Neural progenitor cell (in vitro differentiated cells): ENCODE results near the gene SIGLEC1. TPM values are rescaled to one million over a fixed set of nuclear protein-coding genes. Genes with fewer than 3 reads are reported as not detected.

Source experiments
- DNase-seq: peaks from one replicate; pipeline ENCODE4 v3.0.0-alpha.2; 2016; ENCODE audit warnings: low spot score
- H2AFZ ChIP-seq: fragments of 200-600 bp; sonication (generic); replicated peaks from 2 replicates; pipeline ENCODE4 v1.6.1; 2016; ENCODE audit warnings: antibody characterized with exemption
- H3F3A ChIP-seq: fragments of 200-600 bp; sonication (generic); 2 replicates; pipeline ENCODE4 v1.6.1; 2016; ENCODE audit warnings: antibody characterized with exemption, low read depth
- H3K27ac ChIP-seq: fragments of 200-600 bp; sonication (generic); 2 replicates; pipeline ENCODE4 v1.5.1; 2016; ENCODE audit warnings: mild to moderate bottlenecking
- H3K27me3 ChIP-seq: fragments of 200-600 bp; sonication (generic); 2 replicates; pipeline ENCODE4 v1.6.1; 2016; ENCODE audit warnings: mild to moderate bottlenecking, moderate library complexity
- H3K36me3 ChIP-seq: fragments of 200-600 bp; sonication (generic); 2 replicates; pipeline ENCODE4 v1.5.1; 2016
- H3K4me1 ChIP-seq: fragments of 200-600 bp; sonication (generic); 2 replicates; pipeline ENCODE4 v1.6.1; 2016; ENCODE audit warnings: mixed run types
- H3K4me2 ChIP-seq: fragments of 200-600 bp; sonication (generic); 2 replicates; pipeline ENCODE4 v1.6.1; 2016
- H3K4me3 ChIP-seq: fragments of 200-600 bp; sonication (generic); 2 replicates; pipeline ENCODE4 v1.5.1; 2016
- H3K79me2 ChIP-seq: fragments of 200-600 bp; sonication (generic); 2 replicates; pipeline ENCODE4 v1.6.1; 2016; ENCODE audit warnings: low read depth
- H3K9ac ChIP-seq: fragments of 200-600 bp; sonication (generic); 2 replicates; pipeline ENCODE4 v1.6.1; 2016
- H3K9me3 ChIP-seq: fragments of 200-600 bp; sonication (generic); 2 replicates; pipeline ENCODE4 v1.5.1; 2016; ENCODE audit warnings: low read depth
- H4K20me1 ChIP-seq: fragments of 200-600 bp; sonication (generic); 2 replicates; pipeline ENCODE4 v1.6.1; 2016; ENCODE audit warnings: low read depth
- H3K27ac Mint-ChIP-seq: 3 replicates; pipeline ENCODE4 v1.8.0; 2021; ENCODE audit warnings: mixed read lengths
- H3K27me3 Mint-ChIP-seq: 2 replicates; pipeline ENCODE4 v1.8.0; 2022; ENCODE audit warnings: low read depth, mild to moderate bottlenecking, inconsistent platforms, moderate library complexity, mixed read lengths; ENCODE audit not compliant: insufficient read depth
- H3K36me3 Mint-ChIP-seq: 3 replicates; pipeline ENCODE4 v1.8.0; 2021; ENCODE audit warnings: mixed read lengths
- H3K4me1 Mint-ChIP-seq: 3 replicates; pipeline ENCODE4 v1.8.0; 2021; ENCODE audit warnings: mixed read lengths
- H3K4me3 Mint-ChIP-seq: 3 replicates; pipeline ENCODE4 v1.8.0; 2021; ENCODE audit warnings: mild to moderate bottlenecking, moderate library complexity, mixed read lengths
- H3K9me3 Mint-ChIP-seq: 3 replicates; pipeline ENCODE4 v1.8.0; 2020; ENCODE audit warnings: mixed read lengths
- CTCF ChIP-seq: fragments of 200-600 bp; sonication (generic); IDR thresholded peaks from 2 replicates; pipeline ENCODE4 v1.5.1; 2017; ENCODE audit warnings: antibody characterized with exemption, mild to moderate bottlenecking
- EZH2 ChIP-seq: fragments of 200-600 bp; sonication (generic); IDR thresholded peaks from 2 replicates; pipeline ENCODE4 v1.6.1; 2017; ENCODE audit warnings: antibody characterized with exemption, mild to moderate bottlenecking, moderate library complexity
- EZH2phosphoT487 ChIP-seq: fragments of 200-600 bp; sonication (generic); IDR thresholded peaks from 2 replicates; pipeline ENCODE4 v1.6.1; 2017; ENCODE audit warnings: antibody characterized with exemption
- total RNA-seq: library from RNA; depleted of rRNA; stranded (reverse); fragments of >200 nt; gene quantifications from 2 replicates; pipeline ENCODE4 v1.2.3, GENCODE V29; 2015; ENCODE audit warnings: low replicate concordance

Gene SIGLEC1
- total RNA-seq, 1 donor from 2014 or later: not detected

GRCh38 chr20:3698591-3699001, 13.8 kb downstream of the SIGLEC1 start:
- H3K27ac ChIP-seq: no peak overlapping the region
- no peak overlapping the region for H2AFZ ChIP-seq
- H3K27me3 ChIP-seq: no peaks in the 10 kb centered on the region
- no peak overlapping the region for H3K4me3 Mint-ChIP-seq
- H3K9me3 ChIP-seq: no peaks in the 10 kb centered on the region
- no peaks in the 10 kb centered on the region for H3K4me1 Mint-ChIP-seq
- H3F3A ChIP-seq: no peaks in the 10 kb centered on the region
- no peak overlapping the region for H3K4me2 ChIP-seq
- TF ChIP-seq EZH2phosphoT487 (no peak), EZH2 (no peak), CTCF (no peak)
- no peak overlapping the region for H3K4me3 ChIP-seq
- no peaks in the 10 kb centered on the region for H3K79me2 ChIP-seq
- H3K9me3 Mint-ChIP-seq: peaks cover 3% of the 10 kb centered on the region
- DNase-seq: no peak
- no peaks in the 10 kb centered on the region for H4K20me1 ChIP-seq
- H3K9ac ChIP-seq: no peak overlapping the region
- peaks cover 6% of the 10 kb centered on the region for H3K27me3 Mint-ChIP-seq
- no peaks in the 10 kb centered on the region for H3K36me3 Mint-ChIP-seq
- H3K4me1 ChIP-seq: no peaks in the 10 kb centered on the region
- no peaks in the 10 kb centered on the region for H3K36me3 ChIP-seq
- H3K27ac Mint-ChIP-seq: no peak overlapping the region

GRCh38 chr20:3697588-3698305, 14.7 kb downstream of the SIGLEC1 start:
- Mint-ChIP-seq H3K9me3 (peaks cover 3% of the 10 kb centered on the region), H3K4me1 (no peaks in the 10 kb centered on the region), H3K4me3 (no peak overlapping the region), H3K27ac (no peak overlapping the region), H3K27me3 (peaks cover 6% of the 10 kb centered on the region), H3K36me3 (no peaks in the 10 kb centered on the region)
- Histone ChIP-seq H3K9me3 (no peaks in the 10 kb centered on the region), H3K79me2 (no peaks in the 10 kb centered on the region), H3F3A (no peaks in the 10 kb centered on the region), H3K27me3 (no peaks in the 10 kb centered on the region), H3K27ac (no peak overlapping the region), H3K4me1 (no peaks in the 10 kb centered on the region), H3K36me3 (no peaks in the 10 kb centered on the region), H2AFZ (no peak overlapping the region), H4K20me1 (no peaks in the 10 kb centered on the region), H3K4me2 (no peak overlapping the region), H3K4me3 (no peak overlapping the region), H3K9ac (no peak overlapping the region)
- DNase-seq: no peak
- TF ChIP-seq CTCF (no peak), EZH2 (no peak), EZH2phosphoT487 (no peak)

- no peak for DNase-seq
- no peak overlapping the region for H3K27ac ChIP-seq
- no peaks in the 10 kb centered on the region for H3K27me3 ChIP-seq
- no peak overlapping the region for H3K4me2 ChIP-seq
- no peaks in the 10 kb centered on the region for H3F3A ChIP-seq
- Mint-ChIP-seq H3K36me3 (no peaks in the 10 kb centered on the region), H3K27ac (no peak overlapping the region), H3K4me3 (no peak overlapping the region), H3K4me1 (no peaks in the 10 kb centered on the region), H3K27me3 (peaks cover 6% of the 10 kb centered on the region), H3K9me3 (peaks cover 3% of the 10 kb centered on the region)
- H3K79me2 ChIP-seq: no peaks in the 10 kb centered on the region
- no peak overlapping the region for H3K4me3 ChIP-seq
- H3K36me3 ChIP-seq: no peaks in the 10 kb centered on the region
- no peaks in the 10 kb centered on the region for H3K4me1 ChIP-seq
- H3K9me3 ChIP-seq: no peaks in the 10 kb centered on the region
- H4K20me1 ChIP-seq: no peaks in the 10 kb centered on the region
- no peak overlapping the region for H3K9ac ChIP-seq
- no peak overlapping the region for H2AFZ ChIP-seq
- TF ChIP-seq CTCF (no peak), EZH2 (no peak), EZH2phosphoT487 (no peak)
These were observed 15.4 kb downstream of the SIGLEC1 start for GRCh38 chr20:3696745-3697587.
